ENCODE results near the gene RPS19.

RPS19 gene

DNA sequence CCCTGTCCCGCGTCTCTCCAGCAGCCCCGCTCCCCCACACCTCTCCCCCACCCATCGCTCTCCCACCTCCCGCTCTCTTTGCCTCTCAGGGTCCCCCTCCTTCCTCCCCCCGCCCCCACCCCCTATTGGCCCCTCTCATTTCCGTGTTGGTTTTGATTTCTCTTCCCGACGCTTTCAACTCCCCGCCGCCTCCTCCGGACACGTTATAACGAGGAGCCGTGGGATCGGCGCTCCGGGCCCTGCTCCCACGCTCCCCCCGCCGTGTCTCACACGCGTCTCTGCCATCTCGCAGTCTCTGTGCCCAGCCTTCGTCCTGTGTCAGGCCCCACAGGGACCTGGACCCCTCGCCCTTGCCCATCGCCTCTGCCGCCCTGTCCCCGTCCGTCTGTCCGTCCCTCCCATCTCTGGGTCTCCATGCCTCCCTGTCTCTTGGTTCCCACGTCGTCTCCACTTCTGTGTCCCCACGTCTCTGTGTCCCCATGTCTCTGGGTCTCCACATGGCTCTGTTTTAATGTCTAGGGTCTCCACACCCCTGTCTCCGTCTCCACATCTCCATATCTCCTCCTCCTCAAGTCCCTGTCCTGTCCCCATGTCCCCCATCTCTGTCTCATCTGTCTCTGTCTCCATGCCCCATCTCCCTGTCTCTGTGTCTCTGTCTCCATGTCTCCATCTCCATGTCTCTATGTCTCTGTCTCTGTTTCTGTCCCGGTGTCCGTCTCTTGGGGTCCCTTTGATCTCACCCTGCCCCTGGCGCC is 55.1 kb downstream of the RPS19 start:
- DNase-seq (ENCODE audit: low spot score) = no peak

- no peak for DNase-seq (ENCODE audit: low spot score)
These were observed 55.8 kb downstream of the RPS19 start for GRCh38 chr19:41915776-41916414.

DNA sequence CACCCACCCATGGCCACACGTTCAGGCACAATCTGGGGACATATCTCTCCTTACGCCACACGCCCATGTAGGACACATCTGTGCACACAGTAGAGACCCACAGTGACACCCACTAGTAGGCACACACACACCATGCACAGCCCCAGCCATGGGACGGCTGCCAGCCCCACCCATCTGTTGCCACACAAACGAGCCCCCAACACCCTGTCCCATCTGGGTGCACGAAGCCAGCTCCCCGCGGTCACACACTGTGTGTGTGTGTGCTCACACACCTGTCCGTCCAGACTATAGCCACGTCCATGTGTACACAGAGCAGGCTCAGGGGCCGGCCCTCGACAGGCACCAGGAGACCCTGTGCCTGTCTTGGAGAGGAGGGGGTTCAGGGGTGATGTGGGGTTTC is 57.6 kb downstream of the RPS19 start:
- no peak for DNase-seq (ENCODE audit: low spot score)

GRCh38 chr19:41918095-41918494 is 58.0 kb downstream of the RPS19 start:
- DNase-seq (ENCODE audit: low spot score) = no peak

GRCh38 chr19:41918653-41919244 is 58.7 kb downstream of the RPS19 start:
- no peak for DNase-seq (ENCODE audit: low spot score)

DNA sequence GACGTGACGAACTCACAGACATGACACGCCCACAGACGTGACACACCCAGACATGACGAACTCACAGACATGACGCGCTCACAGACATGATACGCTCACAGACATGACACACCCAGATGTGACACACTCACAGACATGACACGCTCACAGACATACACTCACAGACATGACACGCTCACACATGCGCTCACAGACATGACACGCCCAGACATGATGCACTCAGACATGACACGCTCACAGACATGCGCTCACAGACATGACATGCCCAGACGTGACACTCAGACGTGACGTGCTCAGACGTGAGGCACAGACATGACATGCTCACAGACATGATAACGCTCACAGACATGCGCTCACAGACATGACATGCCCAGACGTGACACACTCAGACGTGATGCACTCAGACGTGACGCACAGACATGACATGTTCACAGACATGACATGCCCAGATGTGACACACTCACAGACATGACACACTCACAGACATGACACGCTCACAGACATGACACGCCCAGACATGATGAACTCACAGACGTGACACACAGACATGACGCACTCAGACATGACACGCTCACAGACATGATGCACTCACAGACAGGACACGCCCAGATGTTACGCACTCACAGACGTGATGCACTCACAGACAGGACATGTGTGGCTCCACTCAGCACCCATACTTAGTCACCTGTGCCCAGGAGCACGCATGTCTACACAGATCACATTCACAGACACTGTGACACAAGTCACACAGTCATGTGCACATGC is 60.1 kb downstream of the RPS19 start:
- no peak for DNase-seq (ENCODE audit: low spot score)

GRCh38 chr19:41920882-41921576 is 61.0 kb downstream of the RPS19 start:
- DNase-seq (ENCODE audit: low spot score) = no peak

GRCh38 chr19:41921577-41922576 is 61.8 kb downstream of the RPS19 start:
- no peak for DNase-seq (ENCODE audit: low spot score)

All from Ammon's horn (tissue), 1 donor.